Measurements from ENCODE around the gene VSIR. TPM values are rescaled to one million over a fixed set of nuclear protein-coding genes. Genes with fewer than 3 reads are reported as not detected.

Gene VSIR
- total and polyA plus RNA-seq, 10 of the 15 experiments (the other 5 are each of a cell fraction or from before 2014, with no cell fraction given), result 0.19 to 12.5 (median 6.7) TPM

GRCh38 chr10:71766717-71767419, 6.5 kb downstream of the VSIR start:
- ChIA-PET RAD21 (ENCODE audit: unreplicated experiment) (interaction anchor here (0.8 to 4.0 kb wide), 7 partner anchors 9 to 130 kb away, joined by 3 to 53 read pairs (median 4); no protein-coding TSS in a partner anchor), CTCF (interaction anchor here (0.9 to 3.8 kb wide), 9 partner anchors 9 to 129 kb away, joined by 3 to 13 read pairs (median 6); no protein-coding TSS in a partner anchor), SMC1A (ENCODE audit: uncharacterized antibody, unreplicated experiment) (interaction anchor here (1.0 to 4.6 kb wide), 8 partner anchors 9 to 129 kb away, joined by 3 to 33 read pairs (median 6); no protein-coding TSS in a partner anchor), POLR2A (interaction anchor here (0.6 to 1.7 kb wide), 9 partner anchors 9 to 448 kb away, joined by 3 to 7 read pairs (median 3); partner anchors contain the start of genes PSAP and SLC29A3)
- Histone ChIP-seq H3K9ac (ENCODE audit: control insufficient read depth, insufficient read depth, low read length) (no peak overlapping the region), H3K9me3 (replicated peaks; ENCODE audit: control insufficient read depth, insufficient read depth, low read length) (no peaks in the 10 kb centered on the region), H4K20me1 (ENCODE audit: control insufficient read depth, insufficient read depth) (no peaks in the 10 kb centered on the region), H3K4me2 (ENCODE audit: control insufficient read depth, insufficient read depth) (no peak overlapping the region), H3K4me1 (ENCODE audit: control insufficient read depth, insufficient read depth, low read length) (peaks cover 32% of the 10 kb centered on the region), H3K4me3 (no peak overlapping the region), H2AFZ (ENCODE audit: control insufficient read depth, low read depth, low read length) (no peak overlapping the region), H3K36me3 (ENCODE audit: control insufficient read depth in 2 of 2, insufficient read depth in 2 of 2, low read length in 1 of 2) (no peaks in the 10 kb centered on the region; a peak in 1 of 4 replicates), H3K79me2 (ENCODE audit: control insufficient read depth, insufficient read depth, low read length) (peaks cover 15% of the 10 kb centered on the region), H3K27ac (ENCODE audit: control insufficient read depth, insufficient read depth) (no peak overlapping the region), H3K27me3 (replicated peaks in 1 of 2; ENCODE audit: control insufficient read depth in 2 of 2, insufficient read depth in 2 of 2, low read length in 1 of 2) (no peaks in the 10 kb centered on the region)
- 53% methylated on average over 10 of the region's 10 CpGs for WGBS (ENCODE audit: insufficient coverage, insufficient replicate concordance, low lambda C conversion rate, missing lambda C conversion rate)
- ATAC-seq, result peak; percentile 12
- no peak for DNase-seq (ENCODE audit: low read depth, low spot score)
- in situ Hi-C loops (cut with MboI), result no loop called here
- FAIRE-seq, result no peak
- TF ChIP-seq TCF3 (IDR thresholded peaks at IDR 0.05; ENCODE audit: borderline replicate concordance, insufficient read depth, low read depth, low read length) (no peak), PKNOX1 (IDR thresholded peaks at IDR 0.05) (0 out of 2 replicates have a peak, but pooled peaks have one; percentile 35), BMI1 (IDR thresholded peaks at IDR 0.05; ENCODE audit: borderline replicate concordance) (peak; percentile 76), NR2C2 (IDR thresholded peaks at IDR 0.05; ENCODE audit: borderline replicate concordance, control insufficient read depth, insufficient read length, low read depth) (no peak), BHLHE40 (IDR thresholded peaks at IDR 0.05; ENCODE audit: borderline replicate concordance in 1 of 2, low read depth in 2 of 2, low read length in 1 of 2) (peak in 1 of 2 experiments; percentile 57; a peak in 1 of 4 replicates), NR2F1 (conservative IDR thresholded peaks at IDR 0.05) (peak; percentile 63), BACH1 (IDR thresholded peaks at IDR 0.05; ENCODE audit: borderline replicate concordance) (0 out of 2 replicates have a peak, but pooled peaks have one; percentile 8)
- intact Hi-C loops (cut with micrococcal nuclease; ENCODE audit: unreplicated experiment), result no loop called here
- BruUV-seq (replicated peaks), result no TSS peak
